Natural killer cell (primary cell): ENCODE results near the gene MYH11. TPM values are rescaled to one million over a fixed set of nuclear protein-coding genes. Genes with fewer than 3 reads are reported as not detected.

Experiments
- ATAC-seq, 3 donors: fragments of 150-1000 bp in 2 of 3; fragments of 200-7000 bp in 1 of 3; cut with Tn5 transposase; 1 replicate in 1 of 3; 2 replicates in 2 of 3; pipeline ENCODE4 v1.10.0; 2021; ENCODE audit warnings: mild to moderate bottlenecking in 2 of 3, moderate library complexity in 2 of 3
- DNase-seq, 2 donors: peaks; one replicate each; pipeline versions ENCODE4 v3.0.0 to v3.0.0-alpha.2; 2013 to 2021; ENCODE audit warnings: mixed read lengths in 1 of 2
- H3K27ac ChIP-seq: one replicate; pipeline ENCODE4 v1.5.1; 2013; ENCODE audit warnings: mild to moderate bottlenecking, low read length
- H3K27me3 ChIP-seq: one replicate; pipeline ENCODE4 v1.6.1; 2013; ENCODE audit warnings: low read length; ENCODE audit not compliant: control insufficient read depth, insufficient read depth
- H3K36me3 ChIP-seq: one replicate; pipeline ENCODE4 v1.6.1; 2013; ENCODE audit warnings: low read length; ENCODE audit not compliant: control insufficient read depth, insufficient read depth
- H3K4me1 ChIP-seq: one replicate; pipeline ENCODE4 v1.6.1; 2013; ENCODE audit warnings: low read length; ENCODE audit not compliant: control insufficient read depth, insufficient read depth
- H3K4me3 ChIP-seq: one replicate; pipeline ENCODE4 v1.5.1; 2013; ENCODE audit warnings: low read length
- H3K9me3 ChIP-seq: one replicate; pipeline ENCODE4 v1.6.1; 2013; ENCODE audit warnings: low read length; ENCODE audit not compliant: control insufficient read depth, insufficient read depth
- H3K27ac Mint-ChIP-seq, 2 donors: one replicate each; pipeline ENCODE4 v1.8.0; 2022; ENCODE audit warnings: mild to moderate bottlenecking in 2 of 2, mixed read lengths in 2 of 2, moderate library complexity in 1 of 2
- H3K27me3 Mint-ChIP-seq, 2 donors: one replicate each; pipeline ENCODE4 v1.8.0; 2022; ENCODE audit warnings: low read depth in 2 of 2, mixed read lengths in 2 of 2
- H3K36me3 Mint-ChIP-seq: one replicate; pipeline ENCODE4 v1.8.0; 2022; ENCODE audit warnings: mixed read lengths
- H3K4me1 Mint-ChIP-seq, 2 donors: one replicate each; pipeline ENCODE4 v1.8.0; 2022; ENCODE audit warnings: mixed read lengths in 2 of 2
- H3K4me3 Mint-ChIP-seq: one replicate; pipeline ENCODE4 v1.8.0; 2022; ENCODE audit warnings: mild to moderate bottlenecking, moderate library complexity, mixed read lengths
- H3K9me3 Mint-ChIP-seq, 2 donors: one replicate each; pipeline ENCODE4 v1.8.0; 2022; ENCODE audit warnings: mixed read lengths in 2 of 2
- CTCF ChIP-seq: fragments of 200-600 bp; IDR thresholded peaks from one replicate; pipeline ENCODE4 v1.8.0; 2022; ENCODE audit warnings: antibody characterized with exemption
- WGBS: methylation state at CpG from one replicate; pipeline ENCODE4 v1.1.7; 2013; ENCODE audit warnings: missing lambda C conversion rate; ENCODE audit not compliant: insufficient coverage; 5-methylcytosine and 5-hydroxymethylcytosine counted together
- intact Hi-C: fragments of 100-400 bp; cut with micrococcal nuclease; formaldehyde crosslinking; loops from one replicate; pipeline ENCODE4 v1.14.2; 2022
- total RNA-seq, 4 donors: library from RNA; stranded (reverse); fragments of 120-200 nt in 1 of 4; gene quantifications; one replicate each; pipeline versions ENCODE4 v1.2.3 to v1.2.4, GENCODE V29; 2013 to 2022

The MYH11 gene
- total RNA-seq, 3 donors from 2014 or later (not counting 1 experiment from before 2014, with no cell fraction given) = 0.30 TPM; not detected in 2

GRCh38 chr16:15866451-15866850 is 9.6 kb upstream of the MYH11 start:
- Histone ChIP-seq H3K4me1 (no peaks in the 10 kb centered on the region), H3K27me3 (no peaks in the 10 kb centered on the region), H3K27ac (no peak overlapping the region), H3K9me3 (no peaks in the 10 kb centered on the region), H3K36me3 (peaks cover 37% of the 10 kb centered on the region), H3K4me3 (no peak overlapping the region)
- Mint-ChIP-seq H3K4me1 (no peaks in the 10 kb centered on the region), H3K27me3 (no peaks in the 10 kb centered on the region), H3K9me3 (no peaks in the 10 kb centered on the region), H3K36me3 (peaks cover 20% of the 10 kb centered on the region), H3K27ac (no peak overlapping the region), H3K4me3 (no peak overlapping the region)
- 93% methylated on average over 3 of the region's 5 CpGs for WGBS
- TF ChIP-seq CTCF = no peak
- no peak for DNase-seq
- intact Hi-C loops = no loop called here
- ATAC-seq = no peak

- no peak for ATAC-seq
Observed at GRCh38 chr16:15865742-15866141, 8.9 kb upstream of the MYH11 start.

DNA sequence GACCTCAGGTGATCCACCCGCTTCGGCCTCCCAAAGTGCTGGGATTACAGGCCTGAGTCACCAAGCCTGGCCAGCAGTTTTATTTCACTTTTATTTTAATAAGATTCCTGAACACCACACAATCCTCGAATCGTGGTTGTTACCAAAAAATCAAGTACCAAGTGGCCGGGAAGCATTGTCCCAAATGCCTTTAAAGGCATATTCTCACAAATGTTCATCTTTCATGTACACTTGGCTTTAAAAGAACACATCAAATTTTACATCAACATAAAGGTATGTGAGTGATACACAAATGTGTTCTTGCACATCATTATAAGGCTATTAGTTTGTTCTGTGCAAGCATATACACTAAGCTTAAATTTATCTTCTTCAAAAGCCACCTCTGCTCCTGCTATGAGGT is 8.1 kb upstream of the MYH11 start:
- ATAC-seq (no peak), DNase-seq (no peak)
- Mint-ChIP-seq H3K27me3 (no peaks in the 10 kb centered on the region), H3K4me1 (no peaks in the 10 kb centered on the region), H3K9me3 (no peaks in the 10 kb centered on the region), H3K27ac (no peak overlapping the region), H3K36me3 (peaks cover 16% of the 10 kb centered on the region), H3K4me3 (no peak overlapping the region)
- intact Hi-C loops = no loop called here
- TF ChIP-seq CTCF = no peak
- H3K4me1 ChIP-seq = no peaks in the 10 kb centered on the region
- no peak overlapping the region for H3K27ac ChIP-seq
- no peaks in the 10 kb centered on the region for H3K27me3 ChIP-seq
- H3K4me3 ChIP-seq = no peak overlapping the region
- H3K36me3 ChIP-seq = peaks cover 29% of the 10 kb centered on the region
- H3K9me3 ChIP-seq = no peaks in the 10 kb centered on the region
- 94% methylated on average over 5 of the region's 5 CpGs for WGBS

More at GRCh38 chr16:15865742-15866141, 8.9 kb upstream of the MYH11 start:
- DNase-seq = no peak
- WGBS = 96% methylated on average over 4 of the region's 7 CpGs
- intact Hi-C loops = no loop called here
- H3K4me3 ChIP-seq = no peak overlapping the region
- no peaks in the 10 kb centered on the region for H3K9me3 ChIP-seq
- peaks cover 20% of the 10 kb centered on the region for H3K36me3 Mint-ChIP-seq
- no peaks in the 10 kb centered on the region for H3K27me3 Mint-ChIP-seq
- H3K4me3 Mint-ChIP-seq = no peak overlapping the region
- H3K27ac Mint-ChIP-seq = no peak overlapping the region
- no peak for TF ChIP-seq CTCF
- no peaks in the 10 kb centered on the region for H3K4me1 Mint-ChIP-seq
- peaks cover 34% of the 10 kb centered on the region for H3K36me3 ChIP-seq
- H3K4me1 ChIP-seq = no peaks in the 10 kb centered on the region
- H3K9me3 Mint-ChIP-seq = no peaks in the 10 kb centered on the region
- no peak overlapping the region for H3K27ac ChIP-seq
- H3K27me3 ChIP-seq = no peaks in the 10 kb centered on the region

GRCh38 chr16:15861996-15862395 is 5.2 kb upstream of the MYH11 start:
- Mint-ChIP-seq H3K4me3 (no peak overlapping the region), H3K27me3 (peaks cover 13 to 19% of the 10 kb centered on the region in 2 donors), H3K9me3 (no peaks in the 10 kb centered on the region), H3K4me1 (peaks cover 0 to 5% of the 10 kb centered on the region in 2 donors), H3K27ac (no peak overlapping the region), H3K36me3 (peaks cover 11% of the 10 kb centered on the region)
- Histone ChIP-seq H3K27me3 (peaks cover 13% of the 10 kb centered on the region), H3K9me3 (no peaks in the 10 kb centered on the region), H3K27ac (no peak overlapping the region), H3K4me3 (no peak overlapping the region), H3K4me1 (peaks cover 10% of the 10 kb centered on the region), H3K36me3 (peaks cover 17% of the 10 kb centered on the region)
- 92% methylated on average over 3 of the region's 3 CpGs for WGBS
- ATAC-seq (no peak), DNase-seq (no peak)
- TF ChIP-seq CTCF = no peak
- intact Hi-C loops = no loop called here
